ENCODE measurements around the gene PPM1J.

PPM1J gene

GRCh38 chr1:112687785-112688496, 27.2 kb downstream of the PPM1J start:
- no peak for DNase-seq (ENCODE audit: low spot score)

GRCh38 chr1:112687361-112687760, 27.8 kb downstream of the PPM1J start:
- DNase-seq (ENCODE audit: low spot score): no peak

GRCh38 chr1:112686835-112687234, 28.3 kb downstream of the PPM1J start:
- DNase-seq (ENCODE audit: low spot score): no peak

- no peak for DNase-seq (ENCODE audit: low spot score)
Measured at GRCh38 chr1:112686417-112686816, 28.7 kb downstream of the PPM1J start.

GRCh38 chr1:112685913-112686312, 29.2 kb downstream of the PPM1J start:
- DNase-seq (ENCODE audit: low spot score): no peak

- no peak for DNase-seq (ENCODE audit: low spot score)
Measured at GRCh38 chr1:112678605-112679004, 36.5 kb downstream of the PPM1J start.

- DNase-seq (ENCODE audit: low spot score): no peak
Measured at GRCh38 chr1:112677501-112677900, 37.6 kb downstream of the PPM1J start.

- DNase-seq (ENCODE audit: low spot score): no peak
Measured at GRCh38 chr1:112676543-112676942, 38.6 kb downstream of the PPM1J start.

GRCh38 chr1:112675728-112676381, 39.3 kb downstream of the PPM1J start:
- no peak for DNase-seq (ENCODE audit: low spot score)

- peak; percentile 21 for DNase-seq (ENCODE audit: low spot score)
Measured at GRCh38 chr1:112674986-112675727, 40.0 kb downstream of the PPM1J start.

GRCh38 chr1:112674440-112674985, 40.6 kb downstream of the PPM1J start, which contains the start of gene MOV10:
Gene MOV10, plus strand, starts transcription at chr1:112674659. Its CDS starts 254 bp downstream, at chr1:112674913.
- peak; percentile 70 for DNase-seq (ENCODE audit: low spot score)

- DNase-seq (ENCODE audit: low spot score): peak; percentile 48
Measured at GRCh38 chr1:112673592-112674439, 41.3 kb downstream of the PPM1J start.

- no peak for DNase-seq (ENCODE audit: low spot score)
Measured at GRCh38 chr1:112672842-112673241, 42.3 kb downstream of the PPM1J start.

GRCh38 chr1:112672009-112672408, 43.1 kb downstream of the PPM1J start:
- no peak for DNase-seq (ENCODE audit: low spot score)

- DNase-seq (ENCODE audit: low spot score): no peak
Measured at GRCh38 chr1:112666946-112667345, 48.2 kb downstream of the PPM1J start.

- no peak for DNase-seq (ENCODE audit: low spot score)
Measured at GRCh38 chr1:112665857-112666256, 49.3 kb downstream of the PPM1J start.

Data from LoVo (cell line).